PC-9 (cell line): ENCODE measurements around the gene MASP1. TPM values are rescaled to one million over a fixed set of nuclear protein-coding genes. Genes with fewer than 3 reads are reported as not detected.
"Not testable (repeated sequence)": the region's sequence is repeated elsewhere in the genome, so short reads cannot be mapped to it uniquely, and the experiment has no call there.

ENCODE experiments used
- BruUV-seq: library from RNA; stranded (reverse); fragments of 400-500 nt; replicated peaks from 2 replicates; lab custom pipeline; 2021; lab: Mats Ljungman, UMichigan
- CTCF ChIA-PET: fragments of 300-600 bp; sonication (Branson Sonifier 250); formaldehyde crosslinking; loops from one replicate; lab custom pipeline; 2022; ENCODE audit warnings: antibody characterized with exemption; lab: Charles Lee
- POLR2A ChIA-PET: fragments of 300-600 bp; sonication (Branson Sonifier 250); formaldehyde crosslinking; loops from one replicate; lab custom pipeline; 2022; ENCODE audit warnings: antibody characterized with exemption; ENCODE audit not compliant: unreplicated experiment; lab: Charles Lee
- DNase-seq, 2 experiments: peaks; one replicate each; pipeline versions ENCODE4 v3.0.0 to v3.0.0-alpha.2; 2015 to 2022; ENCODE audit warnings: mixed read lengths in 1 of 2
- H2AFZ ChIP-seq: fragments of 200-600 bp; sonication (generic); 2 replicates; pipeline ENCODE4 v1.8.1; 2017; ENCODE audit warnings: antibody characterized with exemption
- H3F3A ChIP-seq: fragments of 200-600 bp; sonication (generic); 2 replicates; pipeline ENCODE4 v1.8.1; 2017; ENCODE audit warnings: antibody characterized with exemption, mild to moderate bottlenecking, low read depth; ENCODE audit not compliant: insufficient read depth
- H3K27ac ChIP-seq: fragments of 200-600 bp; sonication (generic); 2 replicates; pipeline ENCODE4 v1.6.1; 2016; ENCODE audit warnings: mixed run types
- H3K27me3 ChIP-seq: fragments of 200-600 bp; sonication (generic); 2 replicates; pipeline ENCODE4 v1.6.1; 2016; ENCODE audit warnings: low read depth, mixed run types; ENCODE audit not compliant: insufficient read depth
- H3K36me3 ChIP-seq: fragments of 200-600 bp; sonication (generic); 2 replicates; pipeline ENCODE4 v1.6.1; 2016; ENCODE audit warnings: low read depth, mixed run types
- H3K4me1 ChIP-seq: fragments of 200-600 bp; sonication (generic); replicated peaks from 2 replicates; pipeline ENCODE4 v1.6.1; 2016; ENCODE audit warnings: mixed run types; ENCODE audit not compliant: insufficient read depth
- H3K4me2 ChIP-seq: fragments of 200-600 bp; sonication (generic); 2 replicates; pipeline ENCODE4 v1.6.1; 2017; ENCODE audit warnings: mixed run types
- H3K4me3 ChIP-seq: fragments of 200-600 bp; sonication (generic); 2 replicates; pipeline ENCODE4 v1.6.1; 2016; ENCODE audit warnings: mixed run types
- H3K79me2 ChIP-seq: fragments of 200-600 bp; sonication (generic); 2 replicates; pipeline ENCODE4 v1.6.1; 2017; ENCODE audit warnings: low read depth, mixed run types
- H3K9me2 ChIP-seq: fragments of 200-600 bp; sonication (generic); 2 replicates; pipeline ENCODE4 v1.8.1; 2017; ENCODE audit warnings: mild to moderate bottlenecking; ENCODE audit not compliant: insufficient read depth
- H3K9me3 ChIP-seq: fragments of 200-600 bp; sonication (generic); 2 replicates; pipeline ENCODE4 v1.8.1; 2016; ENCODE audit warnings: low read depth; ENCODE audit not compliant: insufficient read depth
- H4K20me1 ChIP-seq: fragments of 200-600 bp; sonication (generic); 2 replicates; pipeline ENCODE4 v1.8.1; 2017; ENCODE audit not compliant: insufficient read depth
- EZH2 ChIP-seq: fragments of 200-600 bp; sonication (generic); IDR thresholded peaks from 2 replicates; pipeline ENCODE4 v1.8.0; 2017; ENCODE audit warnings: antibody characterized with exemption, low read depth
- intact Hi-C: fragments of 100-400 bp; cut with micrococcal nuclease; formaldehyde crosslinking; loops from one replicate; pipeline ENCODE4 v1.10.0; 2022; ENCODE audit not compliant: unreplicated experiment
- total RNA-seq: library from RNA; stranded (reverse); gene quantifications from 2 replicates; pipeline ENCODE4 v1.2.3, GENCODE V29; 2021
- TF ChIP-seq, protein P1 (sequence below): fragments of 200-600 bp; sonication (generic); conservative IDR thresholded peaks from 2 replicates; pipeline ENCODE4 v1.6.1; 2017; ENCODE audit warnings: mixed run types, antibody characterized with exemption, mild to moderate bottlenecking, moderate library complexity

MASP1 gene
- total RNA-seq, 1 experiment from 2014 or later: not detected

GRCh38 chr3:187242900-187243299 lies 48.6 kb downstream of the MASP1 start:
- BruUV-seq: no TSS peak
- H3F3A ChIP-seq: no peaks in the 10 kb centered on the region
- no peaks in the 10 kb centered on the region for H3K79me2 ChIP-seq
- no peaks in the 10 kb centered on the region for H4K20me1 ChIP-seq
- H2AFZ ChIP-seq: no peak overlapping the region
- H3K4me2 ChIP-seq: no peak overlapping the region
- ChIA-PET CTCF (no interaction called here), POLR2A (interaction anchor here (0.6 kb wide), 1 partner anchor 654 kb away, joined by 4 read pairs; no protein-coding TSS in a partner anchor)
- intact Hi-C loops: no loop called here
- H3K36me3 ChIP-seq: no peaks in the 10 kb centered on the region
- H3K9me2 ChIP-seq: no peaks in the 10 kb centered on the region
- H3K9me3 ChIP-seq: no peaks in the 10 kb centered on the region
- no peak for DNase-seq
- no peak overlapping the region for H3K4me3 ChIP-seq
- H3K27ac ChIP-seq: no peak overlapping the region
- TF ChIP-seq, protein P1, sequence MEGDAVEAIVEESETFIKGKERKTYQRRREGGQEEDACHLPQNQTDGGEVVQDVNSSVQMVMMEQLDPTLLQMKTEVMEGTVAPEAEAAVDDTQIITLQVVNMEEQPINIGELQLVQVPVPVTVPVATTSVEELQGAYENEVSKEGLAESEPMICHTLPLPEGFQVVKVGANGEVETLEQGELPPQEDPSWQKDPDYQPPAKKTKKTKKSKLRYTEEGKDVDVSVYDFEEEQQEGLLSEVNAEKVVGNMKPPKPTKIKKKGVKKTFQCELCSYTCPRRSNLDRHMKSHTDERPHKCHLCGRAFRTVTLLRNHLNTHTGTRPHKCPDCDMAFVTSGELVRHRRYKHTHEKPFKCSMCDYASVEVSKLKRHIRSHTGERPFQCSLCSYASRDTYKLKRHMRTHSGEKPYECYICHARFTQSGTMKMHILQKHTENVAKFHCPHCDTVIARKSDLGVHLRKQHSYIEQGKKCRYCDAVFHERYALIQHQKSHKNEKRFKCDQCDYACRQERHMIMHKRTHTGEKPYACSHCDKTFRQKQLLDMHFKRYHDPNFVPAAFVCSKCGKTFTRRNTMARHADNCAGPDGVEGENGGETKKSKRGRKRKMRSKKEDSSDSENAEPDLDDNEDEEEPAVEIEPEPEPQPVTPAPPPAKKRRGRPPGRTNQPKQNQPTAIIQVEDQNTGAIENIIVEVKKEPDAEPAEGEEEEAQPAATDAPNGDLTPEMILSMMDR: no peak
- no peak for TF ChIP-seq EZH2
- no peaks in the 10 kb centered on the region for H3K4me1 ChIP-seq
- H3K27me3 ChIP-seq: no peaks in the 10 kb centered on the region

DNA sequence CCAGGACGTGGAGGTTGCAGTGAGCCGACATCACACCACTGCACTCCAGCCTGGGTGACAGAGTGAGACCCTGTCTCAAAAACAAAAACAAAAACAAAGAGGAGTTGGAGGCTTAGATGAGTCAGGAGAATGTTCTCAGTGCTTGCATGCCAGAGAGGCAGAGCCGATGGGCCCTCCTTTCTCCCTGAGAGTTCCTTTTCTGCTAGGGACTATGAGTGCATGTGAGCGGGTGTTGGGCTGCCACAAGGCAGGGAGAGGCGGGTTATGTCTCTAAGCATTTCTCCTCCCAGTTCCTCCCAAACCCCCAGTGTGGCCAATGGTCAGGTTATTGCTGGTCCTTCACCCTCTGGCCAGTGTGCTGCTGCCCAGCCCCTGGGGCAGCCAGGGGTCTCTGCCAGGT lies 49.1 kb downstream of the MASP1 start:
- no peak overlapping the region for H3K27ac ChIP-seq
- no peaks in the 10 kb centered on the region for H3K27me3 ChIP-seq
- no peak for TF ChIP-seq EZH2
- TF ChIP-seq, protein P1: no peak
- ChIA-PET CTCF (no interaction called here), POLR2A (no interaction called here)
- no peaks in the 10 kb centered on the region for H3K9me3 ChIP-seq
- no peak overlapping the region for H2AFZ ChIP-seq
- BruUV-seq: no TSS peak
- H3F3A ChIP-seq: no peaks in the 10 kb centered on the region
- H3K4me2 ChIP-seq: no peak overlapping the region
- intact Hi-C loops: no loop called here
- H3K9me2 ChIP-seq: no peaks in the 10 kb centered on the region
- H3K4me1 ChIP-seq: no peaks in the 10 kb centered on the region
- no peaks in the 10 kb centered on the region for H3K36me3 ChIP-seq
- no peak for DNase-seq
- H4K20me1 ChIP-seq: no peaks in the 10 kb centered on the region
- H3K4me3 ChIP-seq: no peak overlapping the region
- H3K79me2 ChIP-seq: no peaks in the 10 kb centered on the region

DNA sequence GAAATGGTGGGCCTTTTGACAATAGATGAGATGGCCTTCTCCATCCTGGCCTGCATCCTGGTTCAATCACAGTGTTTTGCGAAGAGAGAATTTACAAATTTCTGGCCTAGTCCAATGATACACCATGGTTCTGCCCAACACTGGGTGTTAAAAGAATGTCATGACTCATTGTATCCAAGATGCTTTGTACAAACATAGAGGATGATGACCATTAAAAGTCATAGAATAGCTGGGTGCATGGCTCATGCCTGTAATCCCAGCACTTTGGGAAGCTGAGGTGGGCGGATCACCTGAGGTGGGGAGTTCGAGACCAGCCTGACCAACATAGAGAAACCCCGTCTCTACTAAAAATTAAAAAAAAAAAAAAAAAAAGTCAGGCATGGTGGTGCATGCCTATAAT lies 52.7 kb downstream of the MASP1 start:
- DNase-seq, H3K79me2 ChIP-seq, H3K36me3 ChIP-seq, CTCF ChIA-PET, H3K4me1 ChIP-seq, H3K9me3 ChIP-seq, intact Hi-C loops, H3K9me2 ChIP-seq, H3K27me3 ChIP-seq, H2AFZ ChIP-seq, H3K4me3 ChIP-seq, H3F3A ChIP-seq, H3K27ac ChIP-seq, H3K4me2 ChIP-seq, H4K20me1 ChIP-seq, BruUV-seq: not testable (repeated sequence)
- POLR2A ChIA-PET: interaction anchor here (0.5 kb wide), 1 partner anchor 462 kb away, joined by 5 read pairs; no protein-coding TSS in a partner anchor

DNA sequence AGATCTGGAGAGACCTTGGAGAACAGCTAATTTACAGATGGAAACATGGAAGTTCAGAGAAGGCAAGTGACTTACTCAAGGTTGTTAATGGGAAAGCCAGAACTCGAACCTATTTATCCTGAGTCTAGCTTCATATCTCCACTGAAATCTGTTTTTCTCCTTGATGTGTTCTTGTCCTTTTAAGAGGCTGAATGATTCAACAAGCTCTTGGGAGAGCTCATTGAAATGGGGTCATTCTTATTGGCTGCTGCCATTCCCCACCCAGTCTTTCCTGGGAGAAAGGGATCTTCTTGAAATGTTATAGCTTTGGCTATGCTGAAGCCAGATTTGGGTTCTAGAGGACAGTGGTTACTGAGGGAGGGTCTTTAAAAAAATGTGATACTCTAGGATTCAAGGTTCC lies 53.3 kb downstream of the MASP1 start:
- no TSS peak for BruUV-seq
- CTCF ChIA-PET: no interaction called here

More for the DNA sequence above, 53.3 kb downstream of the MASP1 start:
- no peaks in the 10 kb centered on the region for H4K20me1 ChIP-seq
- H3K27me3 ChIP-seq: peaks cover 11% of the 10 kb centered on the region; the same call in 1 of the 2 replicates
- H3K4me3 ChIP-seq: no peak overlapping the region
- H3K9me3 ChIP-seq: no peaks in the 10 kb centered on the region
- no peak overlapping the region for H2AFZ ChIP-seq
- H3K27ac ChIP-seq: no peak overlapping the region
- no peak for DNase-seq
- intact Hi-C loops: no loop called here
- POLR2A ChIA-PET: no interaction called here
- TF ChIP-seq, protein P1: no peak
- TF ChIP-seq EZH2: no peak
- H3K79me2 ChIP-seq: no peaks in the 10 kb centered on the region
- no peaks in the 10 kb centered on the region for H3F3A ChIP-seq
- H3K4me2 ChIP-seq: no peak overlapping the region
- no peaks in the 10 kb centered on the region for H3K9me2 ChIP-seq
- no peaks in the 10 kb centered on the region for H3K4me1 ChIP-seq
- no peaks in the 10 kb centered on the region for H3K36me3 ChIP-seq
